GM12891 (cell line): ENCODE measurements around the gene SRP54.
"Not testable (repeated sequence)": the region's sequence is repeated elsewhere in the genome, so short reads cannot be mapped to it uniquely, and the experiment has no call there.

Source experiments
- DNase-seq: peaks from one replicate; pipeline ENCODE4 v3.0.0; 2011; ENCODE audit warnings: low spot score; ENCODE audit not compliant: insufficient read length
- FAIRE-seq: peaks from 2 replicates; lab custom pipeline; 2011; peaks lifted over from hg19 to GRCh38; lab: Jason Lieb, UNC
- PAX5 ChIP-seq: IDR thresholded peaks from 2 replicates; pipeline ENCODE4 v1.6.1; 2011; ENCODE audit warnings: low read length, moderate library complexity, mild to moderate bottlenecking; ENCODE audit not compliant: insufficient read depth, severe bottlenecking
- POLR2A ChIP-seq: IDR thresholded peaks from 2 replicates; pipeline ENCODE4 v1.6.1; 2011; ENCODE audit warnings: low read depth, low read length, control low read depth
- POLR2AphosphoS5 ChIP-seq: IDR thresholded peaks from 2 replicates; pipeline ENCODE4 v1.6.1; 2011; ENCODE audit warnings: low read depth, low read length, control low read depth
- POU2F2 ChIP-seq: IDR thresholded peaks from 2 replicates; pipeline ENCODE4 v1.6.1; 2011; ENCODE audit warnings: low read depth, mild to moderate bottlenecking, control low read depth, low read length, moderate library complexity
- SPI1 ChIP-seq: IDR thresholded peaks from 2 replicates; pipeline ENCODE4 v1.6.1; 2011; ENCODE audit warnings: low read depth, low read length, control low read depth
- TAF1 ChIP-seq: IDR thresholded peaks from 2 replicates; pipeline ENCODE4 v1.6.1; 2011; ENCODE audit warnings: low read depth, low read length, control low read depth

SRP54 gene

GRCh38 chr14:35044939-35045797 is 62.4 kb downstream of the SRP54 start:
- TF ChIP-seq POU2F2 (no peak), PAX5 (no peak), TAF1 (no peak), POLR2AphosphoS5 (no peak), SPI1 (no peak), POLR2A (no peak)
- peak; percentile 5 for FAIRE-seq

GRCh38 chr14:35045798-35046047 is 62.9 kb downstream of the SRP54 start:
- DNase-seq (no peak), FAIRE-seq (no peak)
- TF ChIP-seq TAF1, result no peak
- no peak for TF ChIP-seq POU2F2
- TF ChIP-seq PAX5, result no peak
- no peak for TF ChIP-seq POLR2A
- TF ChIP-seq SPI1, result no peak
- TF ChIP-seq POLR2AphosphoS5, result no peak

More at GRCh38 chr14:35044939-35045797, 62.4 kb downstream of the SRP54 start:
- no peak for DNase-seq

GRCh38 chr14:35046048-35046750 is 63.4 kb downstream of the SRP54 start, which contains the start of gene FAM177A1:
Gene FAM177A1, plus strand, starts transcription at chr14:35046272. Its CDS starts 192 bp downstream, at chr14:35046464.
- FAIRE-seq (peak; percentile 88), DNase-seq (peak; percentile 95)
- TF ChIP-seq SPI1 (no peak), PAX5 (no peak), POLR2A (peak; percentile 86), POLR2AphosphoS5 (peak; percentile 89), POU2F2 (peak; percentile 59; the same call in 1 of the 2 replicates)

DNA sequence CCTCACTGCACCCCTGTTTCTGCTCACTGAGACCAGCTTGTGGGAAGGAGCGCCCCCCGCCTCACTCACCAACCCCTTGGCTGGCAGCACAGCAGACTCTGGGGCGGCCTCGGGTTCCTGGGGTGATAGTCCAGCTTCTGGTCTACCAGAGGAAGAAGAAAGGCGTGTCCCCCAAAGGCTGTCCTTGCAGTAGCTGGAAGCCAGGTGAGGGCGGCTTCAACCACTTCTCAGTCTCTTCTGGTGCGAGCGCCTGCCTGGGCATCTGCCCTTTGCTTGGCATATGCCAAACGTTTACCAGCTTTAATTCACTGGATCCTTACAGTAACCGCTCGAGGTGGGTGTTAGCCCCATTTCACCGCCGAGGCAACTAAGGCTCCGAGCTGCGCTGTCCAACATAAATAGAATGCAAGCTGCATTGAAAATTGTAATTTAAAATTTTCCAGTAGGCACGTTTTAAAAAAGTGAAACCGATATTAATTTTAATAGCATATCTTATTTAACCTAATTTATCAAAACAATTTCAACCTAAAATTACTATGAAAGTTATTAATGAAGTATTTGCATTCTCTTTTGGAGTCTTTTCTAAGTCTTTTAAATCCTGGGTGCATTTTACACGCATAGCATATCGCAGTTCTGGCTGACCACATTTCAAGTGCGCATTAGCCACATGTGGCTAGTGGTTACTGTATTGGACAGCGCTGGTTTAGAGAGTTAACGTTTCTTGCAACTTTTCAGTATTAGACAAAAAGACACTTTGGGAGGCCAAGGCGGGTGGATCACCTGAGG is 64.2 kb downstream of the SRP54 start:
- DNase-seq, result no peak
- FAIRE-seq, result no peak
- TF ChIP-seq POU2F2, result no peak
- no peak for TF ChIP-seq TAF1
- TF ChIP-seq SPI1, result no peak
- no peak for TF ChIP-seq POLR2AphosphoS5
- TF ChIP-seq POLR2A, result no peak
- TF ChIP-seq PAX5, result no peak

DNA sequence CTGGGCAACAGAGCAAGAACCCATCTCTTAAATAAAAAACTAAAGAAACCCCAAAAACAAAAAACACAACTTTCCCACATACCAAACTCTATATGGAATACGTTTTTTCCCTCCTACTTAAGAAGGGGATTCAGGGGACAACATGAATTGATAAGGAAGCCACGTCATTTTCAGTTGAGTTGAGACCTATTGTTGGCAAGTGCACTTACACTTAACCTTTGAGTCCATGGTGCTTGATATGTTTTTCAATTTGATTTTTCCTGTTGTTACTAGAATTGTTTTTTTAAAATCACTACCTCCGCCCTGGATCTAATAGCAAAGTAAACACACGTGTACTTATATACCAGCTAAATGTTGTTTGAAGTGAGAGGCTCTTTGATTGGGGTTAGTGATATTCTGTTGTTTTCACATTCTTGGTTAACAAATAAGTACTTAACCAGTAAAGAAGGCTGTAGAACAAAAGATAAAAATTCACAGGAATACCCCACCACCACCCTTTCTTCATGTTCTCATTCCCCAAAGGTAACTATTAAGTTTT is 65.3 kb downstream of the SRP54 start:
- TF ChIP-seq POLR2A (no peak), TAF1 (no peak), POU2F2 (no peak)
- no peak for DNase-seq
- no peak for FAIRE-seq

DNA sequence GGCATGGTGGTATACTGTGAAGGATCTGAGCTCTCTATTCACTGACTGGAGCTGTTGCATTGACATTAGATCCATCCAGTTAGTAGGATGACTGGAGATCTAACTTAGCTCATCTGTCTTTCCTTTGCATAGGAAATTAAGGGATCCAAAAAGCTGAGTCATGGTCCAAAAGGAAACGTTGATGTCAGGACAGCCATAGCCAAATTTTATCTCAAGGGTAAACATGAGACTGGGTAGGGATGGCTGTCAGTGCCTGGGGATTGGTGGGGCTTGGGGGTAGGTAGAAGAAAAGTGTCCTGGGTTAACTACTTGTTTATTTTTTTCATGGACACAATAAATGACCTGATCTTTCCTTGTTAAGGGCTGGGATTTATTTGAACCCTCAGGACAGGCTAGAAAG is 67.9 kb downstream of the SRP54 start:
- TF ChIP-seq SPI1 (no peak), POLR2AphosphoS5 (no peak), POLR2A (no peak), PAX5 (no peak), POU2F2 (no peak), TAF1 (no peak)
- DNase-seq, result no peak
- FAIRE-seq, result no peak

- FAIRE-seq (no peak), DNase-seq (no peak)
Observed at GRCh38 chr14:35051796-35052195, 69.0 kb downstream of the SRP54 start.

GRCh38 chr14:35052637-35053036 is 69.8 kb downstream of the SRP54 start:
- DNase-seq, result no peak
- no peak for TF ChIP-seq POLR2A
- no peak for FAIRE-seq

More at GRCh38 chr14:35051796-35052195, 69.0 kb downstream of the SRP54 start:
- TF ChIP-seq SPI1, result no peak
- no peak for TF ChIP-seq POLR2AphosphoS5
- no peak for TF ChIP-seq POU2F2
- no peak for TF ChIP-seq PAX5
- TF ChIP-seq TAF1, result no peak
- no peak for TF ChIP-seq POLR2A

GRCh38 chr14:35061113-35061791 is 78.5 kb downstream of the SRP54 start:
- FAIRE-seq, DNase-seq: not testable (repeated sequence)

DNA sequence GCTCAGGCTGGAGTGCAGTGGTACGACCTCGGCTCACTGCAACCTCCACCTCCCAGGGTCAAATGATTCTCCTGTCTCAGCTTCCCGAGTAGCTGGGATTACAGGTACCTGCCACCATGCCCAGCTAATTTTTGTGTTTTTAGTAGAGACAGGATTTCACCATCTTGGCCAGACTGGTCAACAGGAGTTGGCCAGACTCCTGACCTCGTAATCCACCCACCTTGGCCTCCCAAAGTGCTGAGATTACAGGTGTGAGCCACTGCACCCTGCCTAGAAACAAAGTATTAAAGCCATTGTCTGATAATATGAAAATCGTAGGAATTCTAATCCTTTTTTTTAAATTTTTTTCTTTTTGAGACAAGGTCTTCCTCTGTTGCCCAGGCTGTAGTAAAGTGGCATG is 82.9 kb downstream of the SRP54 start:
- not testable (repeated sequence) for FAIRE-seq

More for the DNA sequence above, 82.9 kb downstream of the SRP54 start:
- DNase-seq, result not testable (repeated sequence)
